Measurements from ENCODE around the gene B3GALT5.
"Not testable (repeated sequence)": the region's sequence is repeated elsewhere in the genome, so short reads cannot be mapped to it uniquely, and the experiment has no call there.

Gene B3GALT5

GRCh38 chr21:39612233-39613040, at the start of gene B3GALT5:
Gene B3GALT5 (plus strand): TSS chr21:39612940. CDS start chr21:39660560, 47,620 bp downstream.
- DNase-seq (ENCODE audit: low spot score), result no peak

GRCh38 chr21:39564200-39564599, 48.5 kb upstream of the B3GALT5 start:
- no peak for DNase-seq (ENCODE audit: low spot score)

- DNase-seq (ENCODE audit: low spot score), result no peak
Measured at GRCh38 chr21:39567180-39567972, 45.4 kb upstream of the B3GALT5 start.

- DNase-seq (ENCODE audit: low spot score), result no peak
Measured at GRCh38 chr21:39568361-39568760, 44.4 kb upstream of the B3GALT5 start.

- no peak for DNase-seq (ENCODE audit: low spot score)
Measured at GRCh38 chr21:39575775-39576174, 37.0 kb upstream of the B3GALT5 start.

- DNase-seq (ENCODE audit: low spot score), result no peak
Measured at GRCh38 chr21:39576518-39577128, 36.1 kb upstream of the B3GALT5 start.

GRCh38 chr21:39579734-39580332, 32.9 kb upstream of the B3GALT5 start:
- no peak for DNase-seq (ENCODE audit: low spot score)

- DNase-seq (ENCODE audit: low spot score), result no peak
Measured at GRCh38 chr21:39580744-39581143, 32.0 kb upstream of the B3GALT5 start.

- DNase-seq (ENCODE audit: low spot score), result no peak
Measured at GRCh38 chr21:39581414-39581813, 31.3 kb upstream of the B3GALT5 start.

- DNase-seq (ENCODE audit: low spot score), result no peak
Measured at GRCh38 chr21:39582749-39583148, 30.0 kb upstream of the B3GALT5 start.

- DNase-seq (ENCODE audit: low spot score), result not testable (repeated sequence)
Measured at GRCh38 chr21:39583586-39583985, 29.2 kb upstream of the B3GALT5 start.

- DNase-seq (ENCODE audit: low spot score), result no peak
Measured at GRCh38 chr21:39587376-39587775, 25.4 kb upstream of the B3GALT5 start.

- no peak for DNase-seq (ENCODE audit: low spot score)
Measured at GRCh38 chr21:39588884-39589283, 23.9 kb upstream of the B3GALT5 start.

GRCh38 chr21:39593522-39593921, 19.2 kb upstream of the B3GALT5 start:
- DNase-seq (ENCODE audit: low spot score), result no peak

GRCh38 chr21:39595465-39595864, 17.3 kb upstream of the B3GALT5 start:
- no peak for DNase-seq (ENCODE audit: low spot score)

- DNase-seq (ENCODE audit: low spot score), result no peak
Measured at GRCh38 chr21:39597595-39597994, 15.1 kb upstream of the B3GALT5 start.

- no peak for DNase-seq (ENCODE audit: low spot score)
Measured at GRCh38 chr21:39599191-39599970, 13.4 kb upstream of the B3GALT5 start.

- DNase-seq (ENCODE audit: low spot score), result no peak
Measured at GRCh38 chr21:39601187-39601928, 11.4 kb upstream of the B3GALT5 start.

GRCh38 chr21:39602076-39602689, 10.6 kb upstream of the B3GALT5 start:
- no peak for DNase-seq (ENCODE audit: low spot score)

GRCh38 chr21:39602793-39603192, 9.9 kb upstream of the B3GALT5 start:
- no peak for DNase-seq (ENCODE audit: low spot score)

Measured in hematopoietic multipotent progenitor cell treated with erythropoietin and hydrocortisone succinate and interleukin-3 and kit ligand, for 17 days (in vitro differentiated cells).